WERI-Rb-1 (cell line): ENCODE measurements around the gene ITGAL.
"Not testable (repeated sequence)": the region's sequence is repeated elsewhere in the genome, so short reads cannot be mapped to it uniquely, and the experiment has no call there.

Experiments
- DNase-seq: peaks from one replicate; pipeline ENCODE4 v3.0.0-alpha.2; 2020
- H3K27ac ChIP-seq: fragments of 250-450 bp; sonication (Bioruptor Pico); 2 replicates; pipeline ENCODE4 v1.5.1; 2020; ENCODE audit warnings: mild to moderate bottlenecking, moderate library complexity
- H3K27me3 ChIP-seq: fragments of 250-450 bp; sonication (Bioruptor Pico); 2 replicates; pipeline ENCODE4 v1.5.1; 2021; ENCODE audit warnings: mild to moderate bottlenecking, low read depth, moderate library complexity; ENCODE audit not compliant: insufficient read depth, severe bottlenecking
- H3K36me3 ChIP-seq: fragments of 250-450 bp; sonication (Bioruptor Pico); 2 replicates; pipeline ENCODE4 v1.5.1; 2020; ENCODE audit warnings: mild to moderate bottlenecking, moderate library complexity
- H3K4me3 ChIP-seq: 2 replicates; pipeline ENCODE4 v1.5.1; 2011; ENCODE audit warnings: low read depth, mild to moderate bottlenecking, control low read depth, low read length
- H3K9me3 ChIP-seq: fragments of 250-450 bp; sonication (Bioruptor Pico); 2 replicates; pipeline ENCODE4 v1.5.1; 2021; ENCODE audit warnings: mild to moderate bottlenecking, moderate library complexity; ENCODE audit not compliant: severe bottlenecking
- TF ChIP-seq, protein P1 (sequence below): IDR thresholded peaks from 2 replicates; pipeline ENCODE4 v1.5.1; 2011; ENCODE audit warnings: low read depth, mild to moderate bottlenecking, control low read depth, inconsistent platforms, low read length

ITGAL gene

DNA sequence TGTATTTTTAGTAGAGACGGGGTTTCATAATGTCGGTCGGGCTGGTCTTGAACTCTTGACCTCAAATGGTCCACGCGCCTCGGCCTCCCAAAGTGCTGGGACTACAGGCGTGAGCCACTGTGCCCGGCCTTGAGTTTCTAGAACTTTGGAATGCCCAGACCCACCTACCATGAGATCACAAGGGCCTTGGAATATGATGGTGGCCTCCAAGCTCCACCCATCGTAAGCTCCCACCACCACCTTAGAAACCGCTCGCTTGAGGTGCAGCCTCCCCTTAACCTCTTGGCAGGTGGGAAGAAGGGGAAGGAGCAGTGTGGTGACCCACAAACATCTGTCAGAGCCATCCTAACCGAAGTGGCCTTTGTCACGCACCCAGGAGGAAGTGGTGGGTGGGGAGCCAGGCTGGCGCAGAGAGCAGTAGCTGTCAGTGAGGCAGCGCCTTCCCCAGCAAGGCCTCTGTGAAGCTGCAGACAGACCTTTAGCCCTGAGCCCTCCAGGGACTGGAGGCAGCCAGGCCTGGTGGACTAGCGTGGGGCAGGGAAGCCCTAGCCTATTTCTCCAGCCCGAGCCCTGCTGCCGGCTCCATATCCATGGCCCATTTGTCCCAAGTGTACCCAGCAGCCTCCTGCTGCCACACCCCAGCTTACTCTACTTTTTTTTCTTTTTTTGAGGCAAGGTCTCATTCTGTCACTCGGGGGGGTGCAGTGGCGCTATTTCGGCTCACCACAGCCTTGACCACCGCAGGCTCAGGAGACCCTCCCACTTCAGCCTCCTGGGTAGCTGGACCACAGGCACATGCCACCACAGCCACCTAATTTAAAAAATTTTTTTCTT, 13.8 kb upstream of the ITGAL start:
- H3K27me3 ChIP-seq, result no peaks in the 10 kb centered on the region
- no peak overlapping the region for H3K27ac ChIP-seq
- TF ChIP-seq, protein P1, sequence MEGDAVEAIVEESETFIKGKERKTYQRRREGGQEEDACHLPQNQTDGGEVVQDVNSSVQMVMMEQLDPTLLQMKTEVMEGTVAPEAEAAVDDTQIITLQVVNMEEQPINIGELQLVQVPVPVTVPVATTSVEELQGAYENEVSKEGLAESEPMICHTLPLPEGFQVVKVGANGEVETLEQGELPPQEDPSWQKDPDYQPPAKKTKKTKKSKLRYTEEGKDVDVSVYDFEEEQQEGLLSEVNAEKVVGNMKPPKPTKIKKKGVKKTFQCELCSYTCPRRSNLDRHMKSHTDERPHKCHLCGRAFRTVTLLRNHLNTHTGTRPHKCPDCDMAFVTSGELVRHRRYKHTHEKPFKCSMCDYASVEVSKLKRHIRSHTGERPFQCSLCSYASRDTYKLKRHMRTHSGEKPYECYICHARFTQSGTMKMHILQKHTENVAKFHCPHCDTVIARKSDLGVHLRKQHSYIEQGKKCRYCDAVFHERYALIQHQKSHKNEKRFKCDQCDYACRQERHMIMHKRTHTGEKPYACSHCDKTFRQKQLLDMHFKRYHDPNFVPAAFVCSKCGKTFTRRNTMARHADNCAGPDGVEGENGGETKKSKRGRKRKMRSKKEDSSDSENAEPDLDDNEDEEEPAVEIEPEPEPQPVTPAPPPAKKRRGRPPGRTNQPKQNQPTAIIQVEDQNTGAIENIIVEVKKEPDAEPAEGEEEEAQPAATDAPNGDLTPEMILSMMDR, result no peak
- H3K4me3 ChIP-seq, result no peak overlapping the region
- no peaks in the 10 kb centered on the region for H3K9me3 ChIP-seq
- no peak for DNase-seq
- no peaks in the 10 kb centered on the region for H3K36me3 ChIP-seq

DNA sequence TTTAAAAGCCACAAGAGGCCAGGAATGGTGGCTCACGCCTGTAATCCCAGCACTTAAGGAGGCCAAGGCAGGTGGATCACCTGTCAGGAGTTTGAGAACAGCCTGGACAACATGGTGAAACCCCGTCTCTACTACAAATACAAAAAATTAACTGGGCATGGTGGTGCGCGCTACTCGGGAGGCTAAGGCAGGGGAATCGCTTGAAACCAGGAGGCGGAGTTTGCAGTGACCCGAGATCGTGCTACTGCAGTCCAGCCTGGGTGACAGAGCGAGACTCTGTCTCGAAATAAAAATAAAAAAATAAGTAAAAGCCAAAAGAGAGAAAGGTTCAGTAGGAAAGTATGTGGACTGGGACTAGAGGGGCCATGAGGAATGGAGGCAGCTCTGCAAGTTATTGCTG, 13.1 kb upstream of the ITGAL start:
- Histone ChIP-seq H3K9me3 (no peaks in the 10 kb centered on the region), H3K27me3 (no peaks in the 10 kb centered on the region), H3K36me3 (no peaks in the 10 kb centered on the region), H3K27ac (no peak overlapping the region), H3K4me3 (no peak overlapping the region)
- TF ChIP-seq, protein P1, result no peak
- DNase-seq, result no peak

DNA sequence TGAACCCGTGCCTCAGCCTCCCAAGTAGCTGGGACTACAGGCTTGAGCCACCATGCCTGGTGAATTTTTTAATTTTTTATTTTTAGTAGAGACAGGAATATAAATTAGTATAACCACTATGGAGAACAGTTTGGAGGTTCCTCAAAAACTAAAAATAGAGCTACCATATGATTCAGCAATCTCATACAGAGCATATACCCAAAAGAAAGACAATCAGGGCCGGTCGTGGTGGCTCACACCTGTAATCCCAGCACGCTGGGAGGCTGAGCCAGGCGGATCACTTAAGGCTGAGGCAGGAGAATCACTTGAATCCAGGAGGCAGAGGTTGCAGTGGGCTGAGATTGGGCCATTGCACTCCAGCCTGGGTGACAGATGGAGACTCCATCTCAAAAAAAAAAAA, 11.1 kb upstream of the ITGAL start:
- H3K4me3 ChIP-seq, H3K36me3 ChIP-seq, H3K9me3 ChIP-seq, DNase-seq, H3K27me3 ChIP-seq, H3K27ac ChIP-seq: not testable (repeated sequence)

GRCh38 chr16:30464078-30464477, 8.5 kb upstream of the ITGAL start:
- H3K9me3 ChIP-seq, result peaks cover 5% of the 10 kb centered on the region
- TF ChIP-seq, protein P1, result no peak
- no peaks in the 10 kb centered on the region for H3K36me3 ChIP-seq
- no peak overlapping the region for H3K4me3 ChIP-seq
- no peak for DNase-seq
- H3K27me3 ChIP-seq, result no peaks in the 10 kb centered on the region
- H3K27ac ChIP-seq, result no peak overlapping the region

GRCh38 chr16:30470170-30470512, 2.4 kb upstream of the ITGAL start:
- no peaks in the 10 kb centered on the region for H3K27me3 ChIP-seq
- H3K27ac ChIP-seq, result no peak overlapping the region
- no peaks in the 10 kb centered on the region for H3K36me3 ChIP-seq
- TF ChIP-seq, protein P1, result no peak
- DNase-seq, result no peak
- no peak overlapping the region for H3K4me3 ChIP-seq
- peaks cover 5% of the 10 kb centered on the region for H3K9me3 ChIP-seq

- Histone ChIP-seq H3K27ac (no peak overlapping the region), H3K4me3 (no peak overlapping the region), H3K9me3 (peaks cover 5% of the 10 kb centered on the region), H3K27me3 (no peaks in the 10 kb centered on the region), H3K36me3 (no peaks in the 10 kb centered on the region)
- TF ChIP-seq, protein P1, result no peak
- DNase-seq, result no peak
Observed at GRCh38 chr16:30470632-30470995, 1.9 kb upstream of the ITGAL start.
